ENCODE measurements around the gene CASP1. TPM values are rescaled to one million over a fixed set of nuclear protein-coding genes. Genes with fewer than 3 reads are reported as not detected.

Gene CASP1
- total RNA-seq, 1 experiment from 2014 or later, result not detected

GRCh38 chr11:105049481-105049880 is 14.5 kb upstream of the CASP1 start:
- Histone ChIP-seq H3K27me3 (ENCODE audit: insufficient read depth, low read length) (no peaks in the 10 kb centered on the region), H3K79me2 (ENCODE audit: insufficient read depth, low read length) (no peaks in the 10 kb centered on the region), H3T11ph (ENCODE audit: low read length) (no peak overlapping the region), H4K8ac (replicated peaks; ENCODE audit: insufficient read length, low read depth, low read length) (no peak overlapping the region), H4K91ac (ENCODE audit: insufficient read length, low read depth, low read length) (no peak overlapping the region), H3K56ac (ENCODE audit: insufficient read length, low read depth, low read length) (no peak overlapping the region), H2BK20ac (ENCODE audit: low read depth, low read length, poor library complexity, severe bottlenecking) (no peak overlapping the region), H2AK5ac (ENCODE audit: insufficient read length, low read length) (no peak overlapping the region), H3K4me2 (ENCODE audit: insufficient read depth, insufficient read length, low read length) (no peak overlapping the region), H4K5ac (ENCODE audit: insufficient read length, low read depth, low read length) (no peak overlapping the region), H2BK5ac (ENCODE audit: insufficient read length, low read length) (no peak overlapping the region), H3K18ac (ENCODE audit: insufficient read length, low read depth, low read length) (no peak overlapping the region), H3K4ac (ENCODE audit: low read depth, low read length) (no peak overlapping the region), H3K9ac (ENCODE audit: extremely low read depth, insufficient read length, low read length) (no peak overlapping the region), H2BK15ac (ENCODE audit: low read depth, low read length) (no peak overlapping the region), H2BK120ac (ENCODE audit: low read depth, low read length, poor library complexity, severe bottlenecking) (no peak overlapping the region), H4K20me1 (ENCODE audit: control insufficient read depth, insufficient read depth, insufficient read length) (no peaks in the 10 kb centered on the region), H3K23ac (ENCODE audit: insufficient read length, low read depth, low read length) (no peak overlapping the region), H3K79me1 (ENCODE audit: insufficient read depth, low read depth, low read length, poor library complexity, severe bottlenecking) (no peaks in the 10 kb centered on the region), H3K27ac (ENCODE audit: insufficient read length, low read depth, low read length) (no peak overlapping the region), H3K9me3 (ENCODE audit: control insufficient read depth, low read depth, low read length) (no peaks in the 10 kb centered on the region), H3K4me1 (ENCODE audit: insufficient read depth, low read length) (no peaks in the 10 kb centered on the region), H3K23me2 (ENCODE audit: insufficient read length, low read depth, low read length, poor library complexity, severe bottlenecking) (no peaks in the 10 kb centered on the region), H2AFZ (ENCODE audit: low read length) (no peak overlapping the region), H2BK12ac (ENCODE audit: insufficient read length, low read depth, low read length) (no peak overlapping the region), H3K14ac (ENCODE audit: insufficient read depth, low read length) (no peak overlapping the region)
- Mint-ChIP-seq H3K9me3 (no peaks in the 10 kb centered on the region), H3K4me1 (no peaks in the 10 kb centered on the region), H3K36me3 (ENCODE audit: insufficient read depth in 1 of 3, low read depth in 3 of 3) (no peaks in the 10 kb centered on the region), H3K27ac (no peak overlapping the region), H3K4me3 (no peak overlapping the region), H3K27me3 (ENCODE audit: low read depth) (no peaks in the 10 kb centered on the region)
- TF ChIP-seq CTCF (conservative IDR thresholded peaks at IDR 0.05), result no peak
- DNase-seq, result no peak
- no CpG with 5 or more reads among the region's 1 CpG for WGBS (ENCODE audit: extremely low coverage, insufficient read length, low lambda C conversion rate)

All from H9 (cell line).